Measurements from ENCODE around the gene S100A4. TPM values are rescaled to one million over a fixed set of nuclear protein-coding genes. Genes with fewer than 3 reads are reported as not detected.

S100A4 gene
- total and polyA plus RNA-seq, 7 donors: 27.0 to 155 (median 54.7) TPM

GRCh38 chr1:153507926-153508583 is 37.6 kb downstream of the S100A4 start:
- WGBS, 3 donors: 89 to 91% (median 90%) methylated on average over 11 of the region's 11 CpGs
- no peak for ATAC-seq
- intact Hi-C loops (cut with DNase I): loop anchor here in 1 of 2 donors (5.0 kb wide), 2 partner anchors 239 to 929 kb away; no protein-coding TSS in a partner anchor

GRCh38 chr1:153506831-153507413 is 38.7 kb downstream of the S100A4 start:
- Histone ChIP-seq H3K4me1 (peaks cover 14% of the 10 kb centered on the region), H3K4me3 (no peak overlapping the region), H3K27me3 (ENCODE audit: insufficient read depth in 3 of 3, low read length in 2 of 3) (no peaks in the 10 kb centered on the region), H3K9me3 (no peaks in the 10 kb centered on the region), H3K27ac (peak overlapping the region; percentile 67), H3K36me3 (ENCODE audit: insufficient read depth in 1 of 2, low read depth in 1 of 2) (no peaks in the 10 kb centered on the region)
- 30 to 61% (median 36%) methylated on average over 7 of the region's 7 CpGs for WGBS, 3 donors
- ATAC-seq (peak; percentile 79 to 86 (median 84)), DNase-seq (peak; percentile 86 to 89)
- no peak for TF ChIP-seq CTCF (IDR thresholded peaks at IDR 0.05)
- intact Hi-C loops (cut with DNase I): loop anchor here in 1 of 2 donors (5.0 kb wide), 2 partner anchors 240 to 930 kb away; no protein-coding TSS in a partner anchor

More at GRCh38 chr1:153507926-153508583, 37.6 kb downstream of the S100A4 start:
- H3K27me3 ChIP-seq (ENCODE audit: insufficient read depth in 3 of 3, low read length in 2 of 3): no peaks in the 10 kb centered on the region
- H3K36me3 ChIP-seq (ENCODE audit: insufficient read depth in 1 of 2, low read depth in 1 of 2): no peaks in the 10 kb centered on the region
- TF ChIP-seq CTCF (IDR thresholded peaks at IDR 0.05): no peak
- H3K4me1 ChIP-seq: peaks cover 14% of the 10 kb centered on the region
- no peaks in the 10 kb centered on the region for H3K9me3 ChIP-seq
- no peak for DNase-seq
- no peak overlapping the region for H3K4me3 ChIP-seq
- H3K27ac ChIP-seq: no peak overlapping the region

DNA sequence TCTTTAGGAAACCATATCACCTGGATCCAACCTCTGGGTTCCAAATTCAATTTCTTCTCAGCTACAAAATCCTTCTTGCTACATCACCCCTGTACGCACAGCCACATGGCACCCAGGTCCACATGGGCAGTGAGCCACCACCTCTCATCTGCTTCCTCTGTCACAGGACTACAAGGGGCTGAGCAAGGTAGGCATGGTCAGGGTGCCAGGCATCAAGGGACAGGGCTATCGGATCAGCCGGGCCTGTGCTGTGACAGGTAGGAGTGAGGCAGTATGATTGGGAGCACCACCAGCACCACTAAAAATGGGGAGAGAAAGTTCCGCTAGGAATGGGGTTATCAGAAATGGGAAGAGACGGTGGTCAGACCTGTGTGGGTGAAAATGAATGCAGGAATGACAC is 39.2 kb downstream of the S100A4 start:
- Histone ChIP-seq H3K4me1 (peaks cover 14% of the 10 kb centered on the region), H3K27me3 (ENCODE audit: insufficient read depth in 3 of 3, low read length in 2 of 3) (no peaks in the 10 kb centered on the region), H3K9me3 (no peaks in the 10 kb centered on the region), H3K36me3 (ENCODE audit: insufficient read depth in 1 of 2, low read depth in 1 of 2) (no peaks in the 10 kb centered on the region), H3K27ac (peak overlapping the region; percentile 67), H3K4me3 (no peak overlapping the region)
- TF ChIP-seq CTCF (IDR thresholded peaks at IDR 0.05): no peak
- ATAC-seq: peak in 1 of 4 donors; percentile 4
- 69 to 81% (median 71%) methylated on average over 5 of the region's 5 CpGs for WGBS, 3 donors
- intact Hi-C loops (cut with DNase I): loop anchor here in 1 of 2 donors (5.0 kb wide), 2 partner anchors 241 to 931 kb away; no protein-coding TSS in a partner anchor
- DNase-seq: no peak

- WGBS, 3 donors: 83 to 100% (median 88%) methylated on average over 1 of the region's 1 CpG
- Histone ChIP-seq H3K4me3 (no peak overlapping the region), H3K9me3 (no peaks in the 10 kb centered on the region), H3K27ac (no peak overlapping the region), H3K4me1 (peaks cover 10% of the 10 kb centered on the region), H3K27me3 (ENCODE audit: insufficient read depth in 3 of 3, low read length in 2 of 3) (no peaks in the 10 kb centered on the region), H3K36me3 (ENCODE audit: insufficient read depth in 1 of 2, low read depth in 1 of 2) (no peaks in the 10 kb centered on the region)
- DNase-seq (no peak), ATAC-seq (no peak)
- TF ChIP-seq CTCF (IDR thresholded peaks at IDR 0.05): no peak
- intact Hi-C loops (cut with DNase I): loop anchor here in 1 of 2 donors (5.0 kb wide), 2 partner anchors 242 to 932 kb away; no protein-coding TSS in a partner anchor
These were observed 40.0 kb downstream of the S100A4 start for GRCh38 chr1:153505576-153505975.
